ENCODE data around the gene TSHB. TPM values are rescaled to one million over a fixed set of nuclear protein-coding genes. Genes with fewer than 3 reads are reported as not detected.
A peak's percentile ranks its signal among the peaks of the same experiment; 100 is the strongest.

Gene TSHB
- total and polyA plus RNA-seq, 8 donors: not detected

DNA sequence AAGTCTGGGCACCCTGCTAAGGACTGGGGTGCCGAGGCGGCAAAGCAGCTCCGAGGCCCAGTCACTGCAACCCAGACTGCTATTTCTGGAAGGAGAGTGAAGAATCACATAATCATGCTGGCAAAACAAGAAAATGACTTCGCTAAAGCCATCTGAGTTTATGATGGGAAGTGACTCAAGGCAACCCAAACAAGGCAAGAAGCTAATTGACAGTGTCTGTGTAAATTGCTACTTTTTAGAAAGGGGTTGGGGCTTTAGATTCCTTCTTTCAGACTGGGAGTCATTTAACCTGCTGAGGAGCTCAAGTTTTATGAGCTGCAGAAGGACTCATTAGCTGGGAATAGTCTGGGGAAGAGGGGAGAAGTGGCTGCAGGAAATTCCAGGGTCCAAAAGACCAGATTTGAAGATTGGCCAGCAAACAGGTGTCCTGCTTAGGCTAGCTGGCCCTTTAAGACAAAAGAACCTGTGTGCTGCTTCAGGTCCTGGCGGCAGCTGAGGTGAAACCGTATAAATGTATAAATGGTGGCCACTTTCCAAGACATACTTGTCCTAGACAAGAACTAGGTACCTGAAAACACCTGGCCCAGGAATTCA lies 28.1 kb downstream of the TSHB start:
- no peak for ATAC-seq
- no peaks in the 10 kb centered on the region for H3K9me3 ChIP-seq
- no peak for FAIRE-seq

GRCh38 chr1:115059316-115059715 lies 29.7 kb downstream of the TSHB start:
- Histone ChIP-seq H3K9me3 (no peaks in the 10 kb centered on the region), H3K4me1 (no peaks in the 10 kb centered on the region), H3K27ac (no peak overlapping the region), H3K36me3 (no peaks in the 10 kb centered on the region), H3K4me3 (no peak overlapping the region), H3K27me3 (no peaks in the 10 kb centered on the region)
- FAIRE-seq (no peak), ATAC-seq (no peak), DNase-seq (no peak)
- TF ChIP-seq, protein P1, sequence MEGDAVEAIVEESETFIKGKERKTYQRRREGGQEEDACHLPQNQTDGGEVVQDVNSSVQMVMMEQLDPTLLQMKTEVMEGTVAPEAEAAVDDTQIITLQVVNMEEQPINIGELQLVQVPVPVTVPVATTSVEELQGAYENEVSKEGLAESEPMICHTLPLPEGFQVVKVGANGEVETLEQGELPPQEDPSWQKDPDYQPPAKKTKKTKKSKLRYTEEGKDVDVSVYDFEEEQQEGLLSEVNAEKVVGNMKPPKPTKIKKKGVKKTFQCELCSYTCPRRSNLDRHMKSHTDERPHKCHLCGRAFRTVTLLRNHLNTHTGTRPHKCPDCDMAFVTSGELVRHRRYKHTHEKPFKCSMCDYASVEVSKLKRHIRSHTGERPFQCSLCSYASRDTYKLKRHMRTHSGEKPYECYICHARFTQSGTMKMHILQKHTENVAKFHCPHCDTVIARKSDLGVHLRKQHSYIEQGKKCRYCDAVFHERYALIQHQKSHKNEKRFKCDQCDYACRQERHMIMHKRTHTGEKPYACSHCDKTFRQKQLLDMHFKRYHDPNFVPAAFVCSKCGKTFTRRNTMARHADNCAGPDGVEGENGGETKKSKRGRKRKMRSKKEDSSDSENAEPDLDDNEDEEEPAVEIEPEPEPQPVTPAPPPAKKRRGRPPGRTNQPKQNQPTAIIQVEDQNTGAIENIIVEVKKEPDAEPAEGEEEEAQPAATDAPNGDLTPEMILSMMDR (IDR thresholded peaks at IDR 0.05): no peak
- WGBS, 2 donors: 42 to 46% methylated on average over 2 of the region's 2 CpGs
- intact Hi-C loops (cut with DNase I): loop anchor here in 1 of 3 donors (10.0 kb wide), 1 partner anchor 85 kb away; no protein-coding TSS in a partner anchor

More for the DNA sequence above, 28.1 kb downstream of the TSHB start:
- 73 to 78% methylated on average over 6 of the region's 6 CpGs for WGBS, 2 donors
- H3K4me3 ChIP-seq: no peak overlapping the region
- TF ChIP-seq, protein P1 (IDR thresholded peaks at IDR 0.05): no peak
- intact Hi-C loops (cut with DNase I): loop anchor here in 1 of 3 donors (10.0 kb wide), 1 partner anchor 83 kb away; no protein-coding TSS in a partner anchor
- H3K27ac ChIP-seq: no peak overlapping the region
- no peaks in the 10 kb centered on the region for H3K4me1 ChIP-seq
- no peaks in the 10 kb centered on the region for H3K36me3 ChIP-seq
- DNase-seq: no peak
- H3K27me3 ChIP-seq: peaks cover 0 to 3% (median 0%) of the 10 kb centered on the region in 4 donors

DNA sequence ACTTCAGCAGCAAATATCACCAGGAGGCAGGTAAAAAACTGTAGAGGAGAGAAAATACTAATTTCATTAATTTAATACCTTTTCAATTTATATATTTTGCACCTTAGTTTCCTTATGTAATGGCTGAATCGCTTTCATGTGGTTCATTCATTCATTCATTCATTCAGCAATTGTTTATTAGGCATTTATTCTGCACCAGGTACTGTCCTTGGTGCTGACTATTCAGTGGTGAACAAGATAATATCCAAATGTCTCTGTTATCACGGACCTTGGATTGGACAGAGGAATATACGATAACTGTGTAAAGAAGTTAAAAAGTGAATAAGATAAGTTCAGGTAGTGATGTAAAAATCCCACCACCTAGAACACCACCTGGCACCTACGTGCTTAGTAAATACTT lies 30.9 kb downstream of the TSHB start:
- DNase-seq (no peak), ATAC-seq (no peak), FAIRE-seq (no peak)
- Histone ChIP-seq H3K9me3 (no peaks in the 10 kb centered on the region), H3K27ac (no peak overlapping the region), H3K36me3 (no peaks in the 10 kb centered on the region), H3K27me3 (no peaks in the 10 kb centered on the region), H3K4me1 (no peaks in the 10 kb centered on the region), H3K4me3 (no peak overlapping the region)
- 48 to 64% methylated on average over 4 of the region's 4 CpGs for WGBS, 2 donors
- TF ChIP-seq, protein P1 (IDR thresholded peaks at IDR 0.05): no peak
- intact Hi-C loops (cut with DNase I): no loop called here

DNA sequence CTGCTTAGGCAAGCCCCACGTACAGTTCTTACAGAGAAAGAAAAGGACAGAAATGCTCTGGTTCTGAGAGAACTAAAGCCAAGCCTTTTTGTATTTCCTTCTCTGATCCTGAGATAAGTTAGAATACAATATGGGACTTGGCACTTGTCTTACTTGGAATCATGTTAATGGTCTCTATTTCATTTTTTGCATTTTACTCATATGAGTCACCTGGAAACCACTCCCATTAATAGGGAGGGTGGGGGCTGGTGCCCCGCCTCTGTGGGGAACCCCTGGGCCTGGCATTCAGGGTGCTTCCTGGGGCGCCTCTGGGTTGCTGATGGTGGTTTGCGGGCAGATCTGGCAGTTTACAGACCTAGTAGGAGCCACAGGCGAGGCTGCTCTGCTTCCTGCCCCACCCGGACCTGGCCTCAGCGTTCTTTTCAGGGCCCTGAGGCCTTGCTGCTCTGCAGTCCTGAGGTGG lies 32.9 kb downstream of the TSHB start:
- TF ChIP-seq, protein P1 (IDR thresholded peaks at IDR 0.05): no peak
- no peaks in the 10 kb centered on the region for H3K36me3 ChIP-seq
- 58 to 79% methylated on average over 7 of the region's 7 CpGs for WGBS, 2 donors
- H3K27ac ChIP-seq: peak overlapping the region in 1 of 4 donors; percentile 47
- no peaks in the 10 kb centered on the region for H3K27me3 ChIP-seq
- H3K9me3 ChIP-seq: no peaks in the 10 kb centered on the region
- intact Hi-C loops (cut with DNase I): no loop called here
- DNase-seq (peak in 4 of 6 donors; percentile 18 to 46 (median 33)), ATAC-seq (peak; percentile 58 to 83 (median 80)), FAIRE-seq (no peak)
- H3K4me1 ChIP-seq: no peaks in the 10 kb centered on the region
- no peak overlapping the region for H3K4me3 ChIP-seq

- H3K27ac ChIP-seq: no peak overlapping the region
- 82 to 91% methylated on average over 7 of the region's 7 CpGs for WGBS, 2 donors
- intact Hi-C loops (cut with DNase I): no loop called here
- H3K4me1 ChIP-seq: no peaks in the 10 kb centered on the region
- no peaks in the 10 kb centered on the region for H3K27me3 ChIP-seq
- TF ChIP-seq, protein P1 (IDR thresholded peaks at IDR 0.05): no peak
- no peak overlapping the region for H3K4me3 ChIP-seq
- DNase-seq: no peak
- H3K9me3 ChIP-seq: no peaks in the 10 kb centered on the region
- no peak for FAIRE-seq
- no peak for ATAC-seq
- H3K36me3 ChIP-seq: no peaks in the 10 kb centered on the region
Measured at GRCh38 chr1:115063228-115063901, 33.7 kb downstream of the TSHB start.

Data from pancreas (tissue), 10 donors.